IMR-90 (cell line): ENCODE results near the gene TSEN54. TPM values are rescaled to one million over a fixed set of nuclear protein-coding genes. Genes with fewer than 3 reads are reported as not detected.

ENCODE experiments used
- ATAC-seq: fragments of 200-7000 bp; cut with Tn5 transposase; 2 replicates; pipeline ENCODE4 v1.9.1; 2020; ENCODE audit warnings: low read depth, mild to moderate bottlenecking, moderate library complexity
- BruUV-seq: library from RNA; stranded (reverse); fragments of 400-500 nt; replicated peaks from 2 replicates; lab custom pipeline; 2021; lab: Mats Ljungman, UMichigan
- CTCF ChIA-PET: fragments of 300-600 bp; formaldehyde crosslinking; extraction: SDS; loops from one replicate; lab custom pipeline; 2021; ENCODE audit warnings: antibody characterized with exemption; lab: Yijun Ruan, JAX
- POLR2A ChIA-PET: fragments of 300-600 bp; sonication (Branson Sonifier 250); formaldehyde crosslinking; loops from one replicate; lab custom pipeline; 2022; ENCODE audit warnings: antibody characterized with exemption; ENCODE audit not compliant: unreplicated experiment; lab: Charles Lee
- DNase-seq: peaks from one replicate; pipeline ENCODE4 v3.0.0; 2013
- H2AFZ ChIP-seq: replicated peaks from 2 replicates; pipeline ENCODE3; 2013; ENCODE audit warnings: low read length, mild to moderate bottlenecking; ENCODE audit not compliant: poor library complexity
- H2AK5ac ChIP-seq: 2 replicates; pipeline ENCODE4 v1.6.1; 2013; ENCODE audit warnings: low read depth, low read length, inconsistent platforms
- H2AK9ac ChIP-seq: replicated peaks from 2 replicates; pipeline ENCODE3; 2013; ENCODE audit warnings: mild to moderate bottlenecking, low read depth, low read length, moderate library complexity; ENCODE audit not compliant: poor library complexity
- H2BK120ac ChIP-seq: 2 replicates; pipeline ENCODE4 v1.6.1; 2013; ENCODE audit warnings: low read depth, low read length, inconsistent platforms
- H2BK15ac ChIP-seq: 3 replicates; pipeline ENCODE4 v1.6.1; 2013; ENCODE audit warnings: low read depth, low read length, inconsistent platforms
- H2BK20ac ChIP-seq: 2 replicates; pipeline ENCODE4 v1.6.1; 2013; ENCODE audit warnings: low read depth, mild to moderate bottlenecking, inconsistent platforms, low read length, moderate library complexity
- H2BK5ac ChIP-seq: 2 replicates; pipeline ENCODE4 v1.6.1; 2013; ENCODE audit warnings: mild to moderate bottlenecking, low read depth, low read length, inconsistent platforms; ENCODE audit not compliant: poor library complexity, severe bottlenecking
- H3K14ac ChIP-seq: replicated peaks from 2 replicates; pipeline ENCODE4 v1.6.1; 2013; ENCODE audit warnings: low read depth, low read length, inconsistent platforms
- H3K18ac ChIP-seq: 2 replicates; pipeline ENCODE4 v1.6.1; 2013; ENCODE audit warnings: low read depth, low read length, control low read depth
- H3K23ac ChIP-seq: 2 replicates; pipeline ENCODE4 v1.6.1; 2013; ENCODE audit warnings: low read depth, low read length, inconsistent platforms
- H3K27ac ChIP-seq: 2 replicates; pipeline ENCODE4 v1.5.1; 2013; ENCODE audit warnings: mild to moderate bottlenecking, control low read depth, low read length; ENCODE audit not compliant: insufficient read depth
- H3K27me3 ChIP-seq: 2 replicates; pipeline ENCODE4 v1.6.1; 2013; ENCODE audit warnings: low read length; ENCODE audit not compliant: control insufficient read depth, insufficient read depth
- H3K36me3 ChIP-seq: 2 replicates; pipeline ENCODE4 v1.6.1; 2013; ENCODE audit warnings: low read length, mixed read lengths; ENCODE audit not compliant: control insufficient read depth, insufficient read depth
- H3K4ac ChIP-seq: 2 replicates; pipeline ENCODE4 v1.6.1; 2013; ENCODE audit warnings: low read depth, low read length, inconsistent platforms
- H3K4me1 ChIP-seq: 2 replicates; pipeline ENCODE4 v1.6.1; 2013; ENCODE audit warnings: low read length, mixed read lengths; ENCODE audit not compliant: control insufficient read depth, insufficient read depth
- H3K4me2 ChIP-seq: 2 replicates; pipeline ENCODE4 v1.6.1; 2013; ENCODE audit warnings: low read depth, mild to moderate bottlenecking, control low read depth, low read length, moderate library complexity
- H3K4me3 ChIP-seq: 2 replicates; pipeline ENCODE4 v1.5.1; 2013; ENCODE audit warnings: low read depth, mild to moderate bottlenecking, control low read depth, low read length, moderate library complexity; ENCODE audit not compliant: insufficient read depth
- H3K56ac ChIP-seq: 2 replicates; pipeline ENCODE4 v1.6.1; 2013; ENCODE audit warnings: low read length, inconsistent platforms; ENCODE audit not compliant: insufficient read depth; ENCODE audit errors: extremely low read depth
- H3K79me1 ChIP-seq, 2 experiments: 2 replicates each; pipeline ENCODE4 v1.6.1; 2013; ENCODE audit warnings: low read length in 2 of 2, inconsistent platforms in 1 of 2, low read depth in 1 of 2
- H3K9ac ChIP-seq: 2 replicates; pipeline ENCODE4 v1.6.1; 2013; ENCODE audit warnings: low read depth, low read length, control low read depth
- H3K9me1 ChIP-seq: 2 replicates; pipeline ENCODE4 v1.6.1; 2013; ENCODE audit warnings: low read length, inconsistent platforms; ENCODE audit not compliant: insufficient read depth
- H3K9me3 ChIP-seq: 2 replicates; pipeline ENCODE4 v1.6.1; 2013; ENCODE audit warnings: low read length; ENCODE audit not compliant: control insufficient read depth, insufficient read depth
- H4K20me1 ChIP-seq: 2 replicates; pipeline ENCODE4 v1.6.1; 2013; ENCODE audit warnings: low read length, inconsistent platforms; ENCODE audit not compliant: insufficient read depth
- H4K5ac ChIP-seq: 2 replicates; pipeline ENCODE4 v1.6.1; 2013; ENCODE audit warnings: mild to moderate bottlenecking, low read depth, low read length, control low read depth
- H4K8ac ChIP-seq, 2 experiments: 2 replicates each; pipeline ENCODE4 v1.6.1; 2013; ENCODE audit warnings: low read depth in 2 of 2, low read length in 2 of 2, control low read depth in 1 of 2, inconsistent platforms in 1 of 2
- H4K91ac ChIP-seq: 2 replicates; pipeline ENCODE4 v1.6.1; 2013; ENCODE audit warnings: low read depth, low read length, inconsistent platforms; ENCODE audit not compliant: insufficient read depth
- CEBPB ChIP-seq: IDR thresholded peaks from 2 replicates; pipeline ENCODE4 v1.6.1; 2012; ENCODE audit warnings: low read depth, low read length, improper control_type of control experiment
- CHD1 ChIP-seq: IDR thresholded peaks from 2 replicates; pipeline ENCODE4 v1.6.1; 2012; ENCODE audit warnings: low read depth, low read length, improper control_type of control experiment
- FOS ChIP-seq: fragments of 150-350 bp; IDR thresholded peaks from 2 replicates; pipeline ENCODE4 v1.6.1; 2016; ENCODE audit warnings: low read depth, low read length
- MAZ ChIP-seq: IDR thresholded peaks from 2 replicates; pipeline ENCODE4 v1.6.1; 2012; ENCODE audit warnings: low read depth, mild to moderate bottlenecking, low read length, improper control_type of control experiment, moderate library complexity, borderline replicate concordance
- MXI1 ChIP-seq: IDR thresholded peaks from 2 replicates; pipeline ENCODE4 v1.6.1; 2012; ENCODE audit warnings: low read depth, mild to moderate bottlenecking, low read length, moderate library complexity, borderline replicate concordance
- NFE2L2 ChIP-seq: fragments of 150-350 bp; IDR thresholded peaks from 2 replicates; pipeline ENCODE4 v1.6.1; 2016; ENCODE audit warnings: low read depth, mild to moderate bottlenecking, low read length
- POLR2A ChIP-seq: IDR thresholded peaks from 2 replicates; pipeline ENCODE4 v1.6.1; 2012; ENCODE audit warnings: mild to moderate bottlenecking, low read depth, low read length
- RAD21 ChIP-seq: IDR thresholded peaks from 2 replicates; pipeline ENCODE4 v1.6.1; 2012; ENCODE audit warnings: low read length, improper control_type of control experiment
- RCOR1 ChIP-seq: IDR thresholded peaks from 2 replicates; pipeline ENCODE4 v1.6.1; 2012; ENCODE audit warnings: mild to moderate bottlenecking, low read length, improper control_type of control experiment; ENCODE audit not compliant: insufficient replicate concordance
- WGBS, 2 experiments: methylation state at CpG; one replicate each; pipeline versions ENCODE4 v1.1.5 to v1.1.7; 2013; ENCODE audit warnings: missing lambda C conversion rate in 2 of 2; ENCODE audit not compliant: insufficient read length in 1 of 2; ENCODE audit errors: extremely low coverage in 2 of 2; 5-methylcytosine and 5-hydroxymethylcytosine counted together
- dilution Hi-C: fragments of 300-500 bp; cut with HindIII; formaldehyde crosslinking; loops from one replicate; pipeline ENCODE4 v1.14.3; 2018; ENCODE audit warnings: low sequenced_read_pairs; ENCODE audit not compliant: unreplicated experiment
- in situ Hi-C: fragments of 300-500 bp; cut with MboI; formaldehyde crosslinking; loops from 3 replicates; pipeline ENCODE4 v1.14.3; 2019; ENCODE audit warnings: low sequenced_read_pairs, inconsistent platforms, mixed read lengths
- intact Hi-C: fragments of 100-400 bp; cut with micrococcal nuclease; formaldehyde crosslinking; loops from 2 replicates; pipeline ENCODE4 v1.10.0; 2022
- polyA plus RNA-seq, 3 experiments: library from polyadenylated mRNA; depleted of rRNA; stranded (reverse); fragments of >200 nt; gene quantifications; 2 replicates each; pipeline ENCODE4 v1.2.3, GENCODE V29; 2012; ENCODE audit warnings: low replicate concordance in 1 of 3
- total RNA-seq: library from RNA; depleted of rRNA; stranded (reverse); fragments of >200 nt; gene quantifications from 2 replicates; pipeline ENCODE4 v1.2.3, GENCODE V29; 2012
- TF ChIP-seq, protein P1 (sequence below): fragments of 150-350 bp; IDR thresholded peaks from 2 replicates; pipeline ENCODE4 v1.6.1; 2016; ENCODE audit warnings: low read depth, mild to moderate bottlenecking, low read length, moderate library complexity, borderline replicate concordance
- TF ChIP-seq, protein P2 (sequence below): fragments of 150-350 bp; IDR thresholded peaks from 2 replicates; pipeline ENCODE4 v1.6.1; 2017; ENCODE audit warnings: mild to moderate bottlenecking, antibody characterized with exemption, low read length, low read depth

The TSEN54 gene
- total and polyA plus RNA-seq, 2 of the 4 experiments (the other 2 are of a cell fraction) = 7.2 to 14.9 TPM

DNA sequence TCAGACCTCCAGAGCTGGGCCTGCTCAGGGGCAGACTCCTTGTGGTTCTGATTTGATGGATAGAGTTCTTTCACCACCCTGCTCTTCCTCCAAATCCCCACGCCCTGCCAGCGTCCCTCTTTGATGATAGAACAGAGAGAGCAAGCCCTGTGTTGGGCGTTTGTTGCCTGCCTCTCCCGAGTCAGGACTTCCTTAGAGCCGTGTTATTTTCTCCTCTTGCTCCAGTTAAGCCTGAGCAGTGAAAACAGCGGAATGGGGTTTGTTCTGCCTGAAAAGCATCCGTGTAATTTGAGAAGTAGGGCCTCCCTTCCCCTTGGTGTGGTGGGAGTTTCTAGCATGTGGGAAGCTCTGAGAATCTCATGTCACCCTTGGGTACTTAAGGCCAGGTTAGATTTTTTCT is 37.8 kb upstream of the TSEN54 start:
- H3K14ac ChIP-seq = peak overlapping the region; percentile 52; the same call in 1 of the 2 replicates
- no peak overlapping the region for H4K91ac ChIP-seq
- H3K18ac ChIP-seq = no peak overlapping the region
- H2BK120ac ChIP-seq = no peak overlapping the region
- no peak overlapping the region for H3K56ac ChIP-seq
- peaks cover 12% of the 10 kb centered on the region for H3K9me1 ChIP-seq
- no peak overlapping the region for H4K5ac ChIP-seq
- peaks cover 22 to 62% of the 10 kb centered on the region in 2 experiments for H3K79me1 ChIP-seq
- no TSS peak for BruUV-seq
- in situ Hi-C loops = no loop called here
- intact Hi-C loops = no loop called here
- POLR2A ChIA-PET = no interaction called here
- peaks cover 38% of the 10 kb centered on the region for H4K20me1 ChIP-seq
- H3K4ac ChIP-seq = no peak overlapping the region
- H3K27ac ChIP-seq = no peak overlapping the region
- dilution Hi-C loops = no loop called here
- no peak overlapping the region for H3K4me3 ChIP-seq
- H3K27me3 ChIP-seq = no peaks in the 10 kb centered on the region
- H2BK5ac ChIP-seq = no peak overlapping the region
- TF ChIP-seq POLR2A (no peak), RAD21 (no peak), RCOR1 (no peak), CHD1 (no peak), FOS (no peak), CEBPB (no peak), NFE2L2 (no peak), MAZ (no peak), MXI1 (no peak)
- TF ChIP-seq, protein P1, sequence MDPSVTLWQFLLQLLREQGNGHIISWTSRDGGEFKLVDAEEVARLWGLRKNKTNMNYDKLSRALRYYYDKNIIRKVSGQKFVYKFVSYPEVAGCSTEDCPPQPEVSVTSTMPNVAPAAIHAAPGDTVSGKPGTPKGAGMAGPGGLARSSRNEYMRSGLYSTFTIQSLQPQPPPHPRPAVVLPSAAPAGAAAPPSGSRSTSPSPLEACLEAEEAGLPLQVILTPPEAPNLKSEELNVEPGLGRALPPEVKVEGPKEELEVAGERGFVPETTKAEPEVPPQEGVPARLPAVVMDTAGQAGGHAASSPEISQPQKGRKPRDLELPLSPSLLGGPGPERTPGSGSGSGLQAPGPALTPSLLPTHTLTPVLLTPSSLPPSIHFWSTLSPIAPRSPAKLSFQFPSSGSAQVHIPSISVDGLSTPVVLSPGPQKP = no peak
- TF ChIP-seq, protein P2, sequence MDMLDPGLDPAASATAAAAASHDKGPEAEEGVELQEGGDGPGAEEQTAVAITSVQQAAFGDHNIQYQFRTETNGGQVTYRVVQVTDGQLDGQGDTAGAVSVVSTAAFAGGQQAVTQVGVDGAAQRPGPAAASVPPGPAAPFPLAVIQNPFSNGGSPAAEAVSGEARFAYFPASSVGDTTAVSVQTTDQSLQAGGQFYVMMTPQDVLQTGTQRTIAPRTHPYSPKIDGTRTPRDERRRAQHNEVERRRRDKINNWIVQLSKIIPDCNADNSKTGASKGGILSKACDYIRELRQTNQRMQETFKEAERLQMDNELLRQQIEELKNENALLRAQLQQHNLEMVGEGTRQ = no peak
- DNase-seq (peak; percentile 27), ATAC-seq (no peak)
- 34% methylated on average over 3 of the region's 7 CpGs; no CpG with 5 or more reads in 1 of the 2 experiments for WGBS, 2 experiments
- H2BK15ac ChIP-seq = no peak overlapping the region
- H2BK20ac ChIP-seq = no peak overlapping the region
- CTCF ChIA-PET = interaction anchor here (0.6 to 0.7 kb wide), 2 partner anchors 72 to 459 kb away, joined by 3 read pairs; no protein-coding TSS in a partner anchor
- H3K9me3 ChIP-seq = no peaks in the 10 kb centered on the region
- no peak overlapping the region for H2AFZ ChIP-seq
- H4K8ac ChIP-seq = no peak overlapping the region
- H2AK9ac ChIP-seq = peak overlapping the region; percentile 28
- no peak overlapping the region for H3K4me2 ChIP-seq
- H3K23ac ChIP-seq = 0 out of 2 replicates have a peak overlapping the region, but pooled peaks have one; percentile 1
- no peak overlapping the region for H3K9ac ChIP-seq
- peaks cover 4% of the 10 kb centered on the region; the same call in 1 of the 2 replicates for H3K36me3 ChIP-seq
- no peak overlapping the region for H2AK5ac ChIP-seq
- peaks cover 10% of the 10 kb centered on the region for H3K4me1 ChIP-seq
